Astrocyte of the hippocampus (primary cell): ENCODE measurements around the gene ASXL3.

Experiments
- DNase-seq: peaks from one replicate; pipeline ENCODE4 v3.0.0; 2011; ENCODE audit warnings: low read depth, low spot score

Gene ASXL3

GRCh38 chr18:33660696-33661310, 82.8 kb downstream of the ASXL3 start:
- no peak for DNase-seq

DNA sequence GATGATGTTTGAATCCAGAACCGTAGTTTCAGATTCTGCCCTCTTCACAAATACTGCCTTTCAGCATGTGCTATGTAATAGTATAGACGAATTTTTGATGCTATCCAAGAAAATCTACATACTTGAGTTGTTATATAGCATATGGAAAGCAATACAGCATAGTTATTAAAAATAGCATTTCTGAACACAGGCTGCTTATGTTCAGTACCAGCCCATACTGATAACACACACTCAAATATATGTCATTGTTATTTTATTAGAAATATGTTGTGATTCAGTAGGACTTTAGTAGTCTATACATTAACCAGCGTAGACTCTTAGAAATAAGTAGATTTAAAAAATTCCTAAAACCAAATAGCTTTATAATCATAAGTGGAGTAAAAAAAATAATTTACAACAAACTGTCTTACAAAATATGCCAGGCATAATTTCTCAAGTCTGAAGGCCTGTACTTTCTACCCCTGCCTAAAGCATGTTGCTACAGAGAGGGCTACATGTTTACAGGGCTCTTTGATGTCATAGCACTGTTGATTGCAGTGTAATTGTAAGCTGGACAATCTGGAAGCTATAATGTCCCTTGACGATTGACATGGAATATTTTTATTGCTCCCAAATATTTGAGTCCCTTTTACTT, 86.3 kb downstream of the ASXL3 start:
- DNase-seq = no peak

- no peak for DNase-seq
Measured at GRCh38 chr18:33665187-33665586, 87.2 kb downstream of the ASXL3 start.

DNA sequence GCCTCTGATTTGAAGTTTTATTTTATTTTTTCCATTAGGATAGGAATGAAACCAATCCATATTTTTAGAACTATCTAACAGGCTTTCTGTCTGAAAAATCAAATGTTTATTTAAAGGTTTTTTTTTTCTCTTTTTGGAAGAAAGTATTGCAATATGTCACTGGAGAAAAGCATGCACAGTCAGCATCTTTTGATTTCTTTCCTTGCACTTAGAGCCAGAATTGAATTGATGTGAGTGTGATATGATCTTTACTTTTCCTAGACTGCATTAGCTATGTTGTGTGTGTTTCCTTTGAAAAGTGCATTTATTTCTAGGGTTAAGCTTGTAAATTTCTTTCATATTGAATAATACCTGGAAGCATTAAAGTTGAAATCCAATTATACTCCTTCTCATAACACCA, 87.6 kb downstream of the ASXL3 start:
- no peak for DNase-seq

DNA sequence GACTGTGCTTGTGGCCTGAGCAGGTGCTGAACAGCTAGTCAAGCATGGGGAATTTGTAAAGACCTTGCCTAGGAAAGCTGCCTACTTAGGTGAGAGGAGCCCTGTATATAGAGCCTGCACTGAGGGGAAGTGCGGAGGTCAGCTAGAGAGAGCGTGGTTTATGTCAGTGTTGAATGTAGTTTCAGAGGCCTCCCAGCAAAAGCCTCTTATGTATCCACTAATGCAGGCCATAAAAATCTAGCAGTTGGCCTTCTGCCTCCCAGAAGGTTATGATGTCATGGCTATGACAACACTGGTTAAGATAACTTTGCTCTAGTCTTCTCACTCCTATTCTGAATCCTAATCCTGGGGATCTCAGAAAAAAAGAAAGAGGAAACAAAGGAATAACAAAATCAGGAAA, 88.9 kb downstream of the ASXL3 start:
- DNase-seq = no peak

GRCh38 chr18:33669589-33669988, 91.6 kb downstream of the ASXL3 start:
- no peak for DNase-seq

DNA sequence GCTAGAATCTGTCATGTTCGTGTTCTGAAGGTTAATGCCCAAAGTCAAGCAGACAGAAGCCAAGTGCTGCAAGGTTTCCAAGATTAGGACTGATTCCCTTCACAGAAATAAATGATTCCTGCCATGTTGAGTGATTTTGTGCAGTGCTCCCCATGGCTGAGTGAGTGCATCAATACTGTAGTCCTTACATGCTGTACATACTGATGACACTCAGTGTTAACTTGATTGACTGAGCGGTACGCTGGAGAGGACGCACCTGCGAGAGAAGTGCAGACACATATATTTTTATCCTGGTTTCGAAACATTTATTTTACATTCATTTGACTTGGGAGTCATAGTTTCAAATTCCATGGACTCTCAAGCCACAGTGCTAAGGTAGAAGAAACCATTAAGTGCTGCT, 92.0 kb downstream of the ASXL3 start:
- no peak for DNase-seq

GRCh38 chr18:33673689-33674088, 95.7 kb downstream of the ASXL3 start:
- DNase-seq = no peak

GRCh38 chr18:33676593-33676992, 98.6 kb downstream of the ASXL3 start:
- DNase-seq = no peak

GRCh38 chr18:33677891-33678290, 99.9 kb downstream of the ASXL3 start:
- no peak for DNase-seq

GRCh38 chr18:33682436-33682835, 104.4 kb downstream of the ASXL3 start:
- DNase-seq = no peak

- DNase-seq = no peak
Measured at GRCh38 chr18:33694593-33694992, 116.6 kb downstream of the ASXL3 start.

DNA sequence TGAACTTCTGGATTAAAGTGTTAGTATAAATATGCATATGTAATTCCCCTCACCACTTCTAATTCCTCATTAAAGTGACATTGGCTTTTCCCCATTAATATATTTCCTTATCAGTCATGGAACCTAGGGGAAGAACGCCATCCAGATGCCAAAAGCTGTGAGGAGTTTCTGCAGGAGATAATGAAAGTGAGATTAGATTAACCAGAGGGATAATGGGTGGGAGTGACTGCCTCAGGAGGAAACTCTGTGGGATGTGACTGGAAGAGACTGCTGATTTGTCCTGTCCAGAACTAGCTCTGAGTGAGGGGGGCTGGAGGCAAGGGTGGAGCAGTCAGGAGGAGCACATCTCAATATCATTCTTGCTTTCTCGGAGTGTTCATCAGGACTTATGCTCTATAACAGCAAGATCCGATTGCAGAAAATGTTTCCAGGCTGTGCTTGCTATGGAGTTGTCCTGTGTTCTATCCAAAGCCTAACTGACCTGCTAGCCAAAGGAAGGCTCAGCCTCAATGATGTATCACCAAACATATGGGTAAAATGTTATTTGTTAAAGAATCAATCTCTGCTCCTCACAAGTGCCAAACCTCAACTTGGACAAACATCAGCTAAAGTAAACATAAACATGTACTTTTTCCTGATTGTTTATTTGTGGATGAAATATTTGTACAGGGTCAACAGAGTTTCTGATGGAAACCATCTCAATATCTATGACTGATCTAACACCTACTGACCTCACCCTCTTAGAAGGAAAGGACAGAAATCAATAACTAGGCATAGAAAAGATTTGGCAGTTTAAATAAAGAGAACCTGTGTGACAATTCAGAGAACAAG, 118.5 kb downstream of the ASXL3 start:
- no peak for DNase-seq

GRCh38 chr18:33697498-33697897, 119.5 kb downstream of the ASXL3 start:
- DNase-seq = no peak

DNA sequence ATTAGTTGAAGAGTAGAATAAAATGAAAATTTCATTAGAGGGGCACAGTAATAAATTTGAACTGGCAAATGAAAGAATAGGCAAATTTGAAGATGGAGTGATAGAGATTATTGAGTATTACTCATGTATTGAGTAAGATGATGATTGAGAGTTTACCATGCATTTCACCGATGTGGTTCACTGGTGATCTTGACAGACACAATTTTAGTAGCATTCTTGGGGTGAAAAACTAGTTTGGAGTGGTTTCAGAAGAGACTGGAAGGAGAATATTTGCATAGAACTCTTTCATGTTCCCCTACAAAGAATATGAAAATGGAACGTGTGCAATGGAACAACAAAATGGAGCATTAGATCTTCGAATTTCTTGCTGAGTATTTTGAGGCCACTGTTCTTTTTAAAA, 121.4 kb downstream of the ASXL3 start:
- no peak for DNase-seq

DNA sequence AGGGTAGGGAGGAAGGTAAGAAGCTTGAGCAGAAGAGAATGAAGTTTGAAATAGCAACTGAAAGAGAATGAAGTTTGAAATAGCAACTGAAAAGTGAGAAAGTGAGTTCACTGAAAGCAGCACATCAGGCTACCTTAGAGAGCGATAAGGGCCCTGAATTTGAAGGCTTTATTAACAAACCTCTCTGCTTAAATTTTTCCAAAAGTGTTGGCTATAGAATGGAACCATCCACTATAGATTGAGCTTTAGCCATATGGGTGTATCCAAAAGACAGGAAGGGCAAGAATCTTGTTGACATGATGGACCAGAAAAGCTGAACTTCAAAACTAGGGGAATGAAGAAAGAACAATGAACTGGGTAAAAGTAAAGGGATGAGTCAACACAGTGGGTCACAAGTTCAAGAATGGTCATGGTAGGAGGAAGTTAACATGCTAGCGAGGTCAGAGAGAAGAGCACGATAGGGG, 122.5 kb downstream of the ASXL3 start:
- no peak for DNase-seq

GRCh38 chr18:33702625-33703024, 124.6 kb downstream of the ASXL3 start:
- no peak for DNase-seq

GRCh38 chr18:33706391-33706790, 128.4 kb downstream of the ASXL3 start:
- DNase-seq = no peak

- no peak for DNase-seq
Measured at GRCh38 chr18:33708876-33709275, 130.9 kb downstream of the ASXL3 start.

GRCh38 chr18:33710269-33710668, 132.2 kb downstream of the ASXL3 start:
- DNase-seq = no peak

- DNase-seq = no peak
Measured at GRCh38 chr18:33711514-33711913, 133.5 kb downstream of the ASXL3 start.

DNA sequence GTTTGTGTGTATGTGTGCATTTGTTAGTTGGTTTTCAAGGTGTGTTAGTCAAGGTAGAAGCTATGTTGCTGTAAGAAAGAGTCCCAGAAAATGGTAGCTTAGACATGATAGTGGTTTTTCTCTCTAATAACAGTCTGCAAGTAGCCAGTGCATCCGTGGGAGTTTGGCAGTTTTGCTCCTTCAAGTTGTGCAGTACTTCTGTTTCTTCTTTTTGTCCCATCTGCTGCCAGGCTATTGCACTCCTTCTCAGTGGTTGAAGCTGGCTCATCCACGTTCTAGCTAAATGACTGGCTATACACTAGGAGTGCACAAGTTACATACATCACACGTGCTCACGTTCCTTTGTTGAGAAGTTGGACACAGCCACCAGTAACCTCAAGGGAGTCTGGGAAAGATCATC, 134.7 kb downstream of the ASXL3 start:
- no peak for DNase-seq
